ENCODE results near the gene OR8B12.
"Not testable (repeated sequence)": the region's sequence is repeated elsewhere in the genome, so short reads cannot be mapped to it uniquely, and the experiment has no call there.

The OR8B12 gene

DNA sequence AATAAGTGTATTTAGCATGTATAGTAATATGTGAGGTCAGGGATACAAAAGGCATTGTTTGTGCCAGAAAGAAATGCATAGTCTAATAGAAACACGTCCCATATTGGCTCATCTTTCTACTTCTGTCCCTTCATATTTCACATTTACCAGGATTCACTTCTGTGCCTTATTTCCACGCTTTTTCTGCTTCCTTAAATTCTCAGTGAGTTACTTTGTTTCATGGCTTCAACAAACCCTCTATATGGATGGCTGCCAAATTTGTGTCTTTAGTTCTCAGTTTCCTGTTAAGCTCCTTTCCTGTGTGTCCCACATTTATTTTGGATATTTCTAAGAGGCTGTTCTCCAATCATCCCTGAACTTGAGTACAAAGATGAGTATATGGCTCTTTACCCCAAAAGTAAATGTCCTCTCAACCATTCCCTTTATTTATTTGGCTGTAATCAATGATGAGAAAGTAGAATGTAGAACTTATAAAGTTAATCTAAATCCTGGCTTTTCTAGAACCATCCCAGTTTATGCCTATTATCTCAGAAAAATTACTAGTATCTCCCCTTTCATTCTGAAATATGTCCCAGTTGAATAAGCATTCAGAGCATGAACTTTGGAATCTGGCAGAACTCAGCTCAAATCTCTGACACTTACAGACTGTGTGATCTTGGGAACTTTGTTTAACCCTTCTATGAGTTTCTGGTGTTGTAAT is 23.5 kb downstream of the OR8B12 start:
- DNase-seq, result no peak

DNA sequence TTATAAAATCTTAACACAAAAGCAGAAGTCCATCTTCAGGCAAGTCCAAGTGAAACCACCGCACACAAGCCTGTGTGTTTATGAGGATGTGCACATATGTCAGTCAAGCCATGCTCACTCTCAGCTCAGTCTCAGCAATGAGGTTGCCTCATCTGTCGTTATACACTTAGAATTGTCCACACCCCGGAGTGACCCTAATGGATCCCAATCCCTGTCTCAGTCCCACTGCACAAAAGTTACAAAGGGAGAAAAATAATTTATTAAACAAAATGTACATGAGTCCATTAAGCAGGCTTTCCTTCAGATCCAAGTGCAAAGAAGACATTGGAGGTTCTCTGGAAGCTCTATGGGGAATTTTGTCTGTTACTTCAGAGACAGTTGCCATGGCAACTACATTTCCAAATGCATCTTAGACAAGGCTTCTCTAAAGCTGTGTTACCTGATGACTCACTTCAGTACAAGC is 24.4 kb downstream of the OR8B12 start:
- no peak for DNase-seq

DNA sequence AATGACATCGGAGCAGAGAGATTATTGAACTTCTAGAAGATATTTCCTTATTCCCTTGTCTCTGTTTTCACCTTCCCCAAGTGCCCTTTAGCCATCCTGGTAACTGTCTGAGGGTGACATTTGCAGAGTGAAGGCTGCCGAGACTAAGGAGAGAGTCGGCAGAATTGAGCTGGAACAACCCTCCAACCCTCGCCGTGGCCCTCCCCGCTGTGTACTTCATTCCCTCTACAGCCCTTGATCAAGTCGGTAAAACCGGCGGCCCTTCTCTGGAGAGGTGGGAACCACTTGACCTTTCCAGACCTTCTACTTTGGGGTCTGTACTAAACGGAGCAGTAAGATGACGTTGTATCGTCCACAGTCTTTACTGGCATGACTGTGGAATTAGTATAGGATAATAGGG is 26.1 kb downstream of the OR8B12 start:
- no peak for DNase-seq

DNA sequence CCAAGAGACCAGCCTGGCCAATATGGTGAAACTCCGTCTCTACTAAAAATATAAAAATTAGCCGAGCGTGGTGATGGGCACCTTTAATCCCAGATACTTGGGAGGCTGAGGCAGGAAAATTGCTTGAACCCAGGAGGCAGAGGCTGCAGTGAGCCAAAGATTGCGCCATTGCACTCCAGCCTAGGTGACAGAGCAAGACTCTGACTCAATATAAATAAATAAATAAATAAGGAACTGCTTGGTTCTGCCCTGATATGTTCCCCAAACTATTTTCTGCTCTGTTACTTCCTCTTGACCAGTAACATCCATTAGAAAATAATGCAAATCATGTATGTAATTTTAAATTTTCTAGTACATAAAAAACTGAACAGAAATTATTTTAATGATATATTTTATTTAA is 28.8 kb downstream of the OR8B12 start:
- not testable (repeated sequence) for DNase-seq

DNA sequence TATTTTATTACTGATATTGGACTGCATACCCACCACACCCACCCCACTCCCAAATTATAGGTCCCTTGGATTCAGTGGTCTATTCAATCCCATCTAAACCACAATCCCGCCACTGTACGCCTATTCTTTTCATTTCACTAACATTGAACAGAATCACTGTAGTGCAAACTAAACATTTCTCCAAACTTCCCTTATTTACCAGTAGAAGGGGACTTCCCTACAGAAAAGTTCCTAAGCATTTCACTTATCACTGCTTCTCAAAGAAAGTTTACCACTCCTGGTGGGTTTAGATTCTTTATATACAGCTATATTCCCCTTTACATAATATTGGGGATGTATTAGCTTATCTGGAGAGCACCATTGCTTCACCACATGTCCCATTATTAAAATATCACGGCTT is 29.3 kb downstream of the OR8B12 start:
- no peak for DNase-seq

DNA sequence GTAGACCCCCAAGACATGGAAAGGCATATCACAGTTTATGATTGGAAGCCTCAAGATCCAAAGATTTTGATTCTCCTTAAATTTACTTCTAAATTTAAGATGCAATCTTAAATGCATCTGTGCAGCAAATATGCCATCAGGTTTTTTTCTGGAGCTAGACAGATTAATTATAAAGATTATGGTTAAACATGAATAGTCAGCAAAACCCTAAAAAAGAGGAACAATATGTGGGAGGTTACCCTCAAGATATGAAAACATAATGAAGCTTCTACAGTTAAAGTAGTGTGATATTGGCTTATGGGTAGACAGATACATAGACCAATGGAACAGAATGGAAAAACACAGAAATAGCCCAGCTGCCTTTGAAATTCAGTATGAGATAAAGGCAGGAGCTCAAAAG is 31.7 kb downstream of the OR8B12 start:
- no peak for DNase-seq

DNA sequence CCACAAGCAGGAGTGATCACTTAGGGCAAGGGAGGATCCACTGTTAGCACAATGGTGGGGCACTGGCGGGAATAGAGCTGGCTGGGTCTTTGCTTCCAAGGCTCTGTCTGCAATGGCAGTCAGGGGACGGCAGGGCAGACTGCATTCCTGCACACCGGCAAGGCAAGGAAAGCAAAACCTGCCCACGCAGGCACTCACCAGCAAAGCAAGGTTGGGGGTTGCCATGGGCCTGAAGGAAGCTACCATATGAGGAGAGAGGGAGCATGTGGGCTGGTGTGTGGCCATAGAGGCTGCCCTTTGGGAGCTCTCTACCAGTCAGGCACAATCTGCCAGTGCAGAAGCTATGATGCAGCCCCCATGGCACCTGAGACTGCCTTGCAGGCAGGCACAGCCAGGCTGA is 33.2 kb downstream of the OR8B12 start:
- no peak for DNase-seq

DNA sequence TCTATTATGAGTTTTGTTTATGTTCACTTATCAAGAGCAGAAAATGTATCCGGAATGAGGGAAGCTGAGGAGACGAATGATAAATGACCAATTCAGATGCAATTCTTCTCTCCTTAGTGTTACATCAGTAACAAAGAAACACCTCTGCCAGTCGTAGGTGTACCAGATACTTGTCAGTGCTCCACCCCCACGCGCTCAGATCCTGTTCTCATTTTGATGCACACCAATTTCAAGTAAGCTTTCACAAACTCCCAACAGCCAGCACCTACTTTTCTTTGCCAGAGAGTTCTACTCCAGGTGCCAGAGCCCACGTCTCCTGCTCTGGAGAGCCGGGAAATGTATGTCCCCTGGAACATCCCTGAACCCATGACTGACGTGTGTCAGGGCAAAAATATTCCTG is 43.7 kb downstream of the OR8B12 start:
- DNase-seq, result no peak

DNA sequence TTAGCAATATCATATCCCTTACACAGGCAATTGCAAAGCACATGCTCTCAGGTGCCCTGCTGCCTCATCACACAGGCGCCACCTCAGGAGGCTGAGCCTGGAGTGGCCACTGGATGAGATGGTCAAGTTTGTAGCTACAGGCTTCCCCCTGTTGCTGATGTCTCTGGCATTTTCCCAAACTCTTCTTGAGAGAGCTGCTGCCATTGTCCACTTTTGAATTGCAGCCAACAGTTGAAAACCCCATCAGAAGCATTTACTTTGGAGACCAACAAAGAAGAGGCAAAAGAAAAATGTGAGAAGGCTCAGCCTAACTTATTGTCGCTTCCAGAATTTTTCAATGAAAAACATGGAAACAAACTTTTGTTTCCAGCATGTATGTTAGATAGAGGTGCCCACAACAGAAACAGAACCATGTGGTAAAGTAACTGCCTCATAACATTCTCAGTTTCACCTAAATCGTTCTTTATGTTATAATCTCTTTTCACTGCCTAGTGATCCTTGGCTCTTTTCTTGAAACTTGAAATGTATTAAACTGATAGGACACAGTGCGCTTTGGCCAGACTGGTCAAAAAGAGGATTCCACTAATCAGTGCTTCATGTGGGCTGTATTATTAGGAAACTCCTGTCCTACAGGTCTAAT is 50.3 kb downstream of the OR8B12 start:
- no peak for DNase-seq

Measured in NCI-H1694 treated with DMSO at 0.1 percent for 48 hours (cell line).